SJCRH30 (cell line): Measurements from ENCODE around the gene TSPYL4. TPM values are rescaled to one million over a fixed set of nuclear protein-coding genes. Genes with fewer than 3 reads are reported as not detected.

Experiments used
- DNase-seq, 2 experiments: peaks; one replicate each; pipeline ENCODE4 v3.0.0-alpha.2; 2015 to 2020
- H3K27ac ChIP-seq: fragments of 250-450 bp; sonication (Bioruptor Pico); 2 replicates; pipeline ENCODE4 v1.5.1; 2020; ENCODE audit warnings: mild to moderate bottlenecking, moderate library complexity
- H3K27me3 ChIP-seq: fragments of 250-450 bp; sonication (Bioruptor Pico); 2 replicates; pipeline ENCODE4 v1.5.1; 2020; ENCODE audit warnings: mild to moderate bottlenecking, moderate library complexity
- H3K36me3 ChIP-seq: fragments of 250-450 bp; sonication (Bioruptor Pico); 2 replicates; pipeline ENCODE4 v1.5.1; 2020; ENCODE audit warnings: mild to moderate bottlenecking, moderate library complexity
- H3K4me1 ChIP-seq: fragments of 250-450 bp; sonication (Bioruptor Pico); 2 replicates; pipeline ENCODE4 v1.5.1; 2020; ENCODE audit warnings: mild to moderate bottlenecking, moderate library complexity
- H3K4me3 ChIP-seq: fragments of 250-450 bp; sonication (Bioruptor Pico); 2 replicates; pipeline ENCODE4 v1.5.1; 2020; ENCODE audit warnings: mild to moderate bottlenecking, moderate library complexity
- H3K9me3 ChIP-seq: fragments of 250-450 bp; sonication (Bioruptor Pico); replicated peaks from 2 replicates; pipeline ENCODE4 v1.5.1; 2020; ENCODE audit warnings: mild to moderate bottlenecking, moderate library complexity
- total RNA-seq: library from RNA; depleted of rRNA; stranded (reverse); fragments of >200 nt; shearing (Covaris generic); gene quantifications from 2 replicates; pipeline ENCODE4 v1.2.3, GENCODE V29; 2014; rRNA removed

Gene TSPYL4
- total RNA-seq, 1 experiment from 2014 or later: 13.4 TPM

GRCh38 chr6:116200619-116201249 is 53.1 kb downstream of the TSPYL4 start:
- Histone ChIP-seq H3K36me3 (no peaks in the 10 kb centered on the region), H3K27me3 (no peaks in the 10 kb centered on the region), H3K4me3 (no peak overlapping the region), H3K4me1 (peaks cover 7% of the 10 kb centered on the region), H3K27ac (no peak overlapping the region), H3K9me3 (no peaks in the 10 kb centered on the region)
- DNase-seq: no peak

Other genes with a start within 250 kb of the TSPYL4 start
- gene FRK, start 193.2 kb downstream of the TSPYL4 start, total RNA-seq: 1.4 and 2.0 TPM in 2 replicates
- 14.0 and 15.4 TPM in 2 replicates for gene NT5DC1, start 153.2 kb downstream of the TSPYL4 start, total RNA-seq
- gene COL10A1, start 127.9 kb downstream of the TSPYL4 start, total RNA-seq: 0.03 and 0.06 TPM in 2 replicates
- 57.6 and 61.9 TPM in 2 replicates for gene TSPYL1, start 25.9 kb upstream of the TSPYL4 start, total RNA-seq
- gene DSE, start 116.9 kb upstream of the TSPYL4 start, total RNA-seq: 43.7 and 51.0 TPM in 2 replicates
- gene CALHM6, start 207.3 kb upstream of the TSPYL4 start, total RNA-seq: 0.30 TPM in 1 of 2 replicates, not detected in the other